ENCODE results near the gene RGS4. TPM values are rescaled to one million over a fixed set of nuclear protein-coding genes. Genes with fewer than 3 reads are reported as not detected.

The RGS4 gene
- total and polyA plus RNA-seq, 11 donors, result 0.30 to 17.7 (median 3.5) TPM; not detected in 1

DNA sequence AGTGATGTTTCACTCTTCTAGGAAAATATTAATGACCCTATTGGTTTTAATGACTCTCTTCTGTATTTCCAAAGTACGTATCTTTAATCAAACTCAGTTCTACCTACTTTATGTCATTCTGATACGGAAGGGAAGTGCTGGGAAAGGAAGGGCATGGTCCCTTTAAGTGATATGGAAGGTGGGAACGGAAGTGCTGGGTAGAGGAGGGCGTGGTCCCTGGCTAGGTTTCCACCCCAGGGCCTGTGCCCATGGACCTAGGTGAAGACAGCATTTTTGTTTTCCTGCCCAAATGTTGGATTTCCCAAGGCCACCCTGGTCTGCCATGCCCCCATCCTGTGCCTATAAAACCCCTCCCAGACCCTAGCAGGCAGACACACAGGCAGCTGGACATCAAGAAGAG, 24.0 kb downstream of the RGS4 start:
- TF ChIP-seq POLR2A (IDR thresholded peaks at IDR 0.05) (no peak), CTCF (IDR thresholded peaks at IDR 0.05) (no peak)
- Histone ChIP-seq H3K4me3 (no peak overlapping the region), H3K9me3 (no peaks in the 10 kb centered on the region), H3K36me3 (no peaks in the 10 kb centered on the region), H3K27ac (no peak overlapping the region), H3K27me3 (no peaks in the 10 kb centered on the region), H3K4me1 (no peaks in the 10 kb centered on the region)
- no peak for ATAC-seq
- 67 to 76% (median 68%) methylated on average over 4 of the region's 4 CpGs for WGBS, 4 donors
- intact Hi-C loops (cut with DNase I), result no loop called here
- DNase-seq, result no peak

DNA sequence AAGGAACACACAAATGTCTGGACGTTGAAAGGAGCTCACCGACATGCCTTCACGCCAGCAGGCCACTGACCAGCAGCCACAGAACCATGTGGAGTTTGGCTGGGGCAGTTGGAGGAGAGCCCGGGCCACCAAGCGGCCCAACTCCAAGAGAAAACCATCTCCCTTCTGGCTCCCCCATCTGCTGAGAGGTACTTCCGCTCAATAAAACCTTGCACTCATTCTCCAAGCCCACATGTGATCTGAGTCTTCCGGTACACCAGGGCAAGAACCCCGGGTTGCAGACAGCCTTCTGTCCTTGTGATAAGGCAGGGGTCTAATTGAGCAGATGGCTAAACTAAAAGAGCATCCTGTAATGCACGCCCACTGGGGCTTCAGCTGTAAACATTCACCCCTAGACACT, 24.4 kb downstream of the RGS4 start:
- Histone ChIP-seq H3K27me3 (no peaks in the 10 kb centered on the region), H3K36me3 (no peaks in the 10 kb centered on the region), H3K4me1 (no peaks in the 10 kb centered on the region), H3K27ac (no peak overlapping the region), H3K4me3 (no peak overlapping the region), H3K9me3 (no peaks in the 10 kb centered on the region)
- ATAC-seq, result no peak
- no peak for DNase-seq
- intact Hi-C loops (cut with DNase I), result no loop called here
- 87 to 89% (median 88%) methylated on average over 9 of the region's 9 CpGs for WGBS, 4 donors
- TF ChIP-seq CTCF (IDR thresholded peaks at IDR 0.05), result no peak
- no peak for TF ChIP-seq POLR2A (IDR thresholded peaks at IDR 0.05)

- 49 to 60% (median 57%) methylated on average over 4 of the region's 4 CpGs for WGBS, 4 donors
Measured at GRCh38 chr1:163094182-163094581, 25.0 kb downstream of the RGS4 start.

GRCh38 chr1:163094589-163094988, 25.4 kb downstream of the RGS4 start:
- H3K4me3 ChIP-seq, result no peak overlapping the region
- TF ChIP-seq POLR2A (IDR thresholded peaks at IDR 0.05), result no peak
- no peak for TF ChIP-seq CTCF (IDR thresholded peaks at IDR 0.05)
- 68 to 84% (median 71%) methylated on average over 2 of the region's 2 CpGs for WGBS, 4 donors
- H3K4me1 ChIP-seq, result no peaks in the 10 kb centered on the region
- no peak overlapping the region for H3K27ac ChIP-seq
- ATAC-seq (no peak), DNase-seq (no peak)
- H3K9me3 ChIP-seq, result no peaks in the 10 kb centered on the region
- no peaks in the 10 kb centered on the region for H3K27me3 ChIP-seq
- no peaks in the 10 kb centered on the region for H3K36me3 ChIP-seq
- intact Hi-C loops (cut with DNase I), result no loop called here

More at GRCh38 chr1:163094182-163094581, 25.0 kb downstream of the RGS4 start:
- no peaks in the 10 kb centered on the region for H3K36me3 ChIP-seq
- H3K9me3 ChIP-seq, result no peaks in the 10 kb centered on the region
- intact Hi-C loops (cut with DNase I), result no loop called here
- no peak for TF ChIP-seq POLR2A (IDR thresholded peaks at IDR 0.05)
- no peak for TF ChIP-seq CTCF (IDR thresholded peaks at IDR 0.05)
- no peak overlapping the region for H3K27ac ChIP-seq
- DNase-seq (no peak), ATAC-seq (no peak)
- no peak overlapping the region for H3K4me3 ChIP-seq
- no peaks in the 10 kb centered on the region for H3K4me1 ChIP-seq
- H3K27me3 ChIP-seq, result no peaks in the 10 kb centered on the region

Data from heart left ventricle (tissue), 16 donors.